NCI-H1105 (cell line): ENCODE data around the gene TENM3.

Experiments
- DNase-seq: peaks from one replicate; lab custom pipeline; 2025; lab: John Stamatoyannopoulos, UW

TENM3 gene

GRCh38 chr4:182778222-182778982 lies 535.2 kb downstream of the TENM3 start:
- DNase-seq = no peak

GRCh38 chr4:182786991-182787390 lies 543.8 kb downstream of the TENM3 start:
- DNase-seq = no peak

GRCh38 chr4:182788201-182788600 lies 545.0 kb downstream of the TENM3 start:
- no peak for DNase-seq

- no peak for DNase-seq
Observed at GRCh38 chr4:182789529-182789928, 546.3 kb downstream of the TENM3 start.

GRCh38 chr4:182795446-182796238 lies 552.4 kb downstream of the TENM3 start:
- peak; percentile 32 for DNase-seq

- no peak for DNase-seq
Observed at GRCh38 chr4:182799515-182800215, 556.5 kb downstream of the TENM3 start.

- no peak for DNase-seq
Observed at GRCh38 chr4:182800216-182800515, 557.0 kb downstream of the TENM3 start.

GRCh38 chr4:182801636-182802035 lies 558.4 kb downstream of the TENM3 start:
- DNase-seq = no peak

- no peak for DNase-seq
Observed at GRCh38 chr4:182802621-182803020, 559.4 kb downstream of the TENM3 start.

- no peak for DNase-seq
Observed at GRCh38 chr4:182803235-182803634, 560.0 kb downstream of the TENM3 start.

- DNase-seq = no peak
Observed at GRCh38 chr4:182804131-182804530, 560.9 kb downstream of the TENM3 start.

GRCh38 chr4:182805321-182805720 lies 562.1 kb downstream of the TENM3 start:
- DNase-seq = no peak

GRCh38 chr4:182805750-182806149 lies 562.5 kb downstream of the TENM3 start:
- DNase-seq = no peak

GRCh38 chr4:182806259-182807252 lies 563.4 kb downstream of the TENM3 start:
- no peak for DNase-seq

- no peak for DNase-seq
Observed at GRCh38 chr4:182807346-182807745, 564.1 kb downstream of the TENM3 start.

GRCh38 chr4:182807767-182808548 lies 564.8 kb downstream of the TENM3 start:
- no peak for DNase-seq

- no peak for DNase-seq
Observed at GRCh38 chr4:182808673-182809416, 565.6 kb downstream of the TENM3 start.

- DNase-seq = no peak
Observed at GRCh38 chr4:182809417-182810102, 566.4 kb downstream of the TENM3 start.

- DNase-seq = no peak
Observed at GRCh38 chr4:182810103-182810615, 567.0 kb downstream of the TENM3 start.
